ENCODE data around the gene LSM10. TPM values are rescaled to one million over a fixed set of nuclear protein-coding genes. Genes with fewer than 3 reads are reported as not detected.

The LSM10 gene
- total and polyA plus RNA-seq, 2 of the 4 experiments (the other 2 are of a cell fraction), result 11.7 to 78.9 TPM

- no CpG with 5 or more reads among the region's 9 CpGs for WGBS, 2 experiments (ENCODE audit: extremely low coverage in 2 of 2, insufficient read length in 1 of 2)
- TF ChIP-seq, protein P1, sequence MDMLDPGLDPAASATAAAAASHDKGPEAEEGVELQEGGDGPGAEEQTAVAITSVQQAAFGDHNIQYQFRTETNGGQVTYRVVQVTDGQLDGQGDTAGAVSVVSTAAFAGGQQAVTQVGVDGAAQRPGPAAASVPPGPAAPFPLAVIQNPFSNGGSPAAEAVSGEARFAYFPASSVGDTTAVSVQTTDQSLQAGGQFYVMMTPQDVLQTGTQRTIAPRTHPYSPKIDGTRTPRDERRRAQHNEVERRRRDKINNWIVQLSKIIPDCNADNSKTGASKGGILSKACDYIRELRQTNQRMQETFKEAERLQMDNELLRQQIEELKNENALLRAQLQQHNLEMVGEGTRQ (IDR thresholded peaks at IDR 0.05; ENCODE audit: low read depth, low read length), result no peak
- no peak for TF ChIP-seq MXI1 (IDR thresholded peaks at IDR 0.05; ENCODE audit: borderline replicate concordance, low read depth, low read length)
- TF ChIP-seq CHD1 (IDR thresholded peaks at IDR 0.05; ENCODE audit: low read depth, low read length), result no peak
- no peak for TF ChIP-seq RCOR1 (IDR thresholded peaks at IDR 0.05; ENCODE audit: insufficient replicate concordance, low read length)
- TF ChIP-seq SMC3 (IDR thresholded peaks at IDR 0.05; ENCODE audit: low read depth, low read length), result no peak
- no peak for TF ChIP-seq CEBPB (IDR thresholded peaks at IDR 0.05; ENCODE audit: low read depth, low read length)
- TF ChIP-seq POLR2A (IDR thresholded peaks at IDR 0.05; ENCODE audit: low read depth, low read length), result no peak
- no peak for TF ChIP-seq NFE2L2 (IDR thresholded peaks at IDR 0.05; ENCODE audit: low read depth, low read length)
- Histone ChIP-seq H3K4ac (ENCODE audit: low read depth, low read length) (no peak overlapping the region), H2BK20ac (ENCODE audit: low read depth, low read length) (no peak overlapping the region), H3K14ac (replicated peaks; ENCODE audit: low read depth, low read length) (no peak overlapping the region), H2BK15ac (ENCODE audit: low read depth, low read length) (no peak overlapping the region), H2AFZ (replicated peaks; ENCODE audit: low read length, poor library complexity) (no peak overlapping the region), H3K9ac (ENCODE audit: low read depth, low read length) (no peak overlapping the region), H2BK5ac (ENCODE audit: low read depth, low read length, poor library complexity, severe bottlenecking) (no peak overlapping the region), H3K4me1 (ENCODE audit: control insufficient read depth, insufficient read depth, low read length) (peaks cover 5% of the 10 kb centered on the region), H3K27me3 (ENCODE audit: control insufficient read depth, insufficient read depth, low read length) (no peaks in the 10 kb centered on the region), H3K56ac (ENCODE audit: extremely low read depth, insufficient read depth, low read length) (no peak overlapping the region), H4K5ac (ENCODE audit: low read depth, low read length) (no peak overlapping the region), H3K18ac (ENCODE audit: low read depth, low read length) (no peak overlapping the region), H4K91ac (ENCODE audit: insufficient read depth, low read depth, low read length) (no peak overlapping the region), H3K23ac (ENCODE audit: low read depth, low read length) (no peak overlapping the region), H2BK120ac (ENCODE audit: low read depth, low read length) (no peak overlapping the region), H3K4me2 (ENCODE audit: low read depth, low read length) (no peak overlapping the region), H3K36me3 (ENCODE audit: control insufficient read depth, insufficient read depth, low read length) (peaks cover 2% of the 10 kb centered on the region; the same call in 1 of the 2 replicates), H3K4me3 (ENCODE audit: insufficient read depth, low read depth, low read length) (no peak overlapping the region), H3K27ac (ENCODE audit: insufficient read depth, low read length) (no peak overlapping the region), H2AK5ac (ENCODE audit: low read depth, low read length) (no peak overlapping the region), H2AK9ac (replicated peaks; ENCODE audit: low read depth, low read length, poor library complexity) (no peak overlapping the region), H4K8ac (ENCODE audit: low read depth in 2 of 2, low read length in 2 of 2) (no peak overlapping the region), H4K20me1 (ENCODE audit: insufficient read depth, low read length) (no peaks in the 10 kb centered on the region), H3K9me3 (ENCODE audit: control insufficient read depth, insufficient read depth, low read length) (no peaks in the 10 kb centered on the region), H3K79me1 (ENCODE audit: low read depth in 1 of 2, low read length in 2 of 2) (no peaks in the 10 kb centered on the region), H3K9me1 (ENCODE audit: insufficient read depth, low read length) (no peaks in the 10 kb centered on the region)
- in situ Hi-C loops (cut with MboI; ENCODE audit: low sequenced_read_pairs) (loop anchor here (25.0 kb wide), 1 partner anchor 306 kb away; no protein-coding TSS in a partner anchor), intact Hi-C loops (cut with micrococcal nuclease) (no loop called here), dilution Hi-C loops (cut with HindIII; ENCODE audit: low sequenced_read_pairs, unreplicated experiment) (no loop called here)
- ATAC-seq (ENCODE audit: low read depth) (no peak), DNase-seq (no peak)
- BruUV-seq (replicated peaks), result no TSS peak
- CTCF ChIA-PET, result no interaction called here
- POLR2A ChIA-PET (ENCODE audit: unreplicated experiment), result interaction anchor here (0.5 kb wide), 1 partner anchor 1691 kb away, joined by 4 read pairs; no protein-coding TSS in a partner anchor
These were observed 20.2 kb upstream of the LSM10 start for GRCh38 chr1:36417931-36418330.
